ENCODE results near the gene EDA2R.

Gene EDA2R

GRCh38 chrX:66579219-66579618 lies 59.7 kb downstream of the EDA2R start:
- no peak for TF ChIP-seq CTCF (IDR thresholded peaks at IDR 0.05; ENCODE audit: control insufficient read depth, insufficient read depth, low read depth, low read length, missing control alignments)
- no peak overlapping the region for H3K4me3 ChIP-seq (ENCODE audit: control insufficient read depth, low read depth, low read length)
- DNase-seq (ENCODE audit: low read depth) = no peak

- TF ChIP-seq CTCF (IDR thresholded peaks at IDR 0.05; ENCODE audit: control insufficient read depth, insufficient read depth, low read depth, low read length, missing control alignments) = no peak
- H3K4me3 ChIP-seq (ENCODE audit: control insufficient read depth, low read depth, low read length) = no peak overlapping the region
- no peak for DNase-seq (ENCODE audit: low read depth)
These were observed 84.9 kb downstream of the EDA2R start for GRCh38 chrX:66553973-66554372.

GRCh38 chrX:66547847-66548369 lies 91.0 kb downstream of the EDA2R start:
- no peak for TF ChIP-seq CTCF (IDR thresholded peaks at IDR 0.05; ENCODE audit: control insufficient read depth, insufficient read depth, low read depth, low read length, missing control alignments)
- H3K4me3 ChIP-seq (ENCODE audit: control insufficient read depth, low read depth, low read length) = no peak overlapping the region
- no peak for DNase-seq (ENCODE audit: low read depth)
